Dermis lymphatic vessel endothelial cell (primary cell): ENCODE results near the gene PSMG3. TPM values are rescaled to one million over a fixed set of nuclear protein-coding genes. Genes with fewer than 3 reads are reported as not detected.

Source experiments
- total RNA-seq: library from RNA; depleted of rRNA; stranded (reverse); fragments of >200 nt; gene quantifications from 2 replicates; pipeline ENCODE4 v1.2.1, GENCODE V29; 2014

PSMG3 gene
- 14.8 and 19.0 TPM in 2 replicates for total RNA-seq

GRCh38 chr7:1569833-1570632 is at the start of gene PSMG3:
PSMG3 (minus strand) TSS chr7:1570032; CDS start chr7:1569339, 693 bp downstream.

GRCh38 chr7:1555813-1556543 is 13.9 kb downstream of the PSMG3 start, which contains the start of gene TMEM184A:
TMEM184A (minus strand) TSS chr7:1556205; CDS start chr7:1555484, 721 bp downstream.

Other genes with a start within 250 kb of the PSMG3 start
- gene MICALL2, start 110.6 kb downstream of the PSMG3 start, total RNA-seq, result 6.9 TPM in 2 replicates
- gene INTS1, start 65.6 kb downstream of the PSMG3 start, total RNA-seq, result 22.5 and 23.2 TPM in 2 replicates
- gene MAFK, start 39.3 kb downstream of the PSMG3 start, total RNA-seq, result 22.4 and 50.1 TPM in 2 replicates
- under 0.01 TPM in 2 replicates for gene TMEM184A, start 13.8 kb downstream of the PSMG3 start, total RNA-seq
- gene ELFN1, start 100.2 kb upstream of the PSMG3 start, total RNA-seq, result 0.22 and 0.77 TPM in 2 replicates